A172 (cell line): ENCODE measurements around the gene CHP1. TPM values are rescaled to one million over a fixed set of nuclear protein-coding genes. Genes with fewer than 3 reads are reported as not detected.
A peak's percentile ranks its signal among the peaks of the same experiment; 100 is the strongest.
"Not testable (repeated sequence)": the region's sequence is repeated elsewhere in the genome, so short reads cannot be mapped to it uniquely, and the experiment has no call there.

Source experiments
- DNase-seq: peaks from one replicate; pipeline ENCODE4 v3.0.0-alpha.2; 2015; ENCODE audit warnings: low spot score
- total RNA-seq: library from RNA; depleted of rRNA; stranded (reverse); fragments of >200 nt; shearing (Covaris generic); gene quantifications from 2 replicates; pipeline ENCODE4 v1.2.3, GENCODE V29; 2014; rRNA removed

CHP1 gene
- total RNA-seq: 63.7 and 81.4 TPM in 2 replicates

- DNase-seq: peak; percentile 95
Observed at GRCh38 chr15:41230650-41231421, at the start of gene CHP1, which contains the start of gene EXD1. CHP1 (plus strand) TSS chr15:41231268; CDS start chr15:41231383, 115 bp downstream. EXD1 (minus strand) TSS chr15:41230757; CDS start chr15:41226575, 4,182 bp downstream.

- DNase-seq: no peak
Observed at GRCh38 chr15:41182266-41182665, 48.8 kb upstream of the CHP1 start.

GRCh38 chr15:41183581-41183980 is 47.5 kb upstream of the CHP1 start:
- no peak for DNase-seq

- DNase-seq: no peak
Observed at GRCh38 chr15:41194444-41194843, 36.6 kb upstream of the CHP1 start.

GRCh38 chr15:41199470-41199869 is 31.6 kb upstream of the CHP1 start:
- no peak for DNase-seq

- DNase-seq: no peak
Observed at GRCh38 chr15:41203395-41203794, 27.7 kb upstream of the CHP1 start.

GRCh38 chr15:41205315-41205714 is 25.8 kb upstream of the CHP1 start:
- no peak for DNase-seq

GRCh38 chr15:41207687-41208448 is 23.2 kb upstream of the CHP1 start:
- DNase-seq: no peak

GRCh38 chr15:41215708-41216107 is 15.4 kb upstream of the CHP1 start:
- DNase-seq: no peak

- DNase-seq: no peak
Observed at GRCh38 chr15:41218851-41219250, 12.2 kb upstream of the CHP1 start.

- no peak for DNase-seq
Observed at GRCh38 chr15:41219381-41219780, 11.7 kb upstream of the CHP1 start.

GRCh38 chr15:41230345-41230649 is 771 bp upstream of the CHP1 start:
- DNase-seq: no peak

- DNase-seq: no peak
Observed at GRCh38 chr15:41231422-41232226, 556 bp downstream of the CHP1 start.

GRCh38 chr15:41233367-41233771 is 2.3 kb downstream of the CHP1 start:
- peak; percentile 48 for DNase-seq

GRCh38 chr15:41235228-41235627 is 4.2 kb downstream of the CHP1 start:
- DNase-seq: not testable (repeated sequence)

- DNase-seq: no peak
Observed at GRCh38 chr15:41235929-41236328, 4.9 kb downstream of the CHP1 start.

- DNase-seq: no peak
Observed at GRCh38 chr15:41238100-41238499, 7.0 kb downstream of the CHP1 start.

- DNase-seq: no peak
Observed at GRCh38 chr15:41241221-41241964, 10.3 kb downstream of the CHP1 start.

GRCh38 chr15:41250745-41251144 is 19.7 kb downstream of the CHP1 start:
- DNase-seq: not testable (repeated sequence)

- no peak for DNase-seq
Observed at GRCh38 chr15:41251411-41251810, 20.3 kb downstream of the CHP1 start.

GRCh38 chr15:41254560-41254959 is 23.5 kb downstream of the CHP1 start:
- DNase-seq: no peak

GRCh38 chr15:41256103-41256502 is 25.0 kb downstream of the CHP1 start:
- no peak for DNase-seq
